ENCODE results near the gene CYTH2.
"Not testable (repeated sequence)": the region's sequence is repeated elsewhere in the genome, so short reads cannot be mapped to it uniquely, and the experiment has no call there.

CYTH2 gene

DNA sequence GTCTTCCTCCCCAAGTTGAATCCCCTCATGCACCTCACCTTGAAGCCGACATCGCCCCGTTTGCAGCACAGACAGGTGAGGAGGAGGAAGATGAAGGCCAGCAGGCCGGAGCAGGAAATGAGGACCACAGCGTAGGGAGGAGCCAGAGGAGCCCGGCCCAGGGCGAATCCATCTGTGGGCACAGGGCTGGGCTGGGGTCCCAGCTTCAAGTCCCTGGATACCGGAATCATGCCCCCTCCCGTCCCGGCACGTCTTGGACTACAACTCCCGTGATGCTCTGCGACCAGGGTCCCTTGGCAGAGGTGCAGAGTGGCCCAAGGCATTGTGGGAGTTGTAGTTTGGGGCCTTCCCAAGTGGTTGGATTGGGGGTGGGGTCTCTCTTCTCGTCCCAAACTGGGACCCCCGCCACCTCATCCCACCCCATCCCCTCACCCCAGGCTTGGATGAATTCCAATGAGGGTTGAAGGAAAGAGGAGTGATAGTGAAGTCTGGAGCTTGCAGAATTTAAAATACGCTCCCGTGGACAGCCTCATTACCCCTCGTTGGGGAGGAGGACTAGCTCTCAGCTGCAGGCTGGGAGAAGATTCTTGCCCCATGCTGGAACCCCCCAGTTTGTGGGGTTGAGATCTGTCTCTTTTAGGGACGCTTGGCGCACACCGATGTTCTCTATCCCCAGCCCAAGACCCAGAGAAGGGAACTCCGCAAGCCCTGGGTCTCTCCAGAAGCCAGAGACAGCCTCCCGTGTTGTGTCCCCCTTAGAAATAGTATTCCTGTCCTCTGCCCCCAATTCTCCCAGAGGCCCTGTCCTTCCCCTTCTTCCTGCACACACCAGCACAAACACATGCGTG, 41.5 kb downstream of the CYTH2 start:
- peak in 1 of 2 donors; percentile 62 for DNase-seq (ENCODE audit: extremely low read depth in 1 of 2, low read depth in 1 of 2)

DNA sequence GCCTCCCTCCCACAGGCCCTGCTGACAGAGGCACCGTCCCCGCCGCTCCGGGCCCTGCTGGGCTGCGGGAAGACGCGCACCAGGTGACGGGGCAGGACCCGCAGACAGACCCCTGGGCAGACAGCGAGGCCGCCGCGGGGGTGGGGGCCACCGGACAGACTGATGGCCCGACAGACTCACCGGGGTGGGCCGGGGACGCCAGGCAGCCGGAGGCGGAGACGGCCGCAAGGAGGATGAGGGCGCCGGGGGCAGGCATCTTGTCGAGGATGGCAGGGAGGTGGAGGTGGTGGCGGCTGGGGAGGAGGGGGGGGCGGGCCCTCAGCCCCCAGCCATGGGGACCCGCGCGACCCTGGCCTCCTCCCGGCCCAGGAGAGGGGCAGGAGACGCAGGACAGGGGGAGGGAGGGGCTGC, 42.2 kb downstream of the CYTH2 start:
- DNase-seq (ENCODE audit: extremely low read depth in 1 of 2, low read depth in 1 of 2) = no peak

GRCh38 chr19:48511800-48512503, 42.8 kb downstream of the CYTH2 start, which contains the start of gene LMTK3:
Gene LMTK3, minus strand, starts transcription at chr19:48511835. Its CDS starts 259 bp downstream, at chr19:48511576.
- peak; percentile 59 to 76 for DNase-seq (ENCODE audit: extremely low read depth in 1 of 2, low read depth in 1 of 2)

GRCh38 chr19:48512504-48513288, 43.5 kb downstream of the CYTH2 start:
- no peak for DNase-seq (ENCODE audit: extremely low read depth in 1 of 2, low read depth in 1 of 2)

DNA sequence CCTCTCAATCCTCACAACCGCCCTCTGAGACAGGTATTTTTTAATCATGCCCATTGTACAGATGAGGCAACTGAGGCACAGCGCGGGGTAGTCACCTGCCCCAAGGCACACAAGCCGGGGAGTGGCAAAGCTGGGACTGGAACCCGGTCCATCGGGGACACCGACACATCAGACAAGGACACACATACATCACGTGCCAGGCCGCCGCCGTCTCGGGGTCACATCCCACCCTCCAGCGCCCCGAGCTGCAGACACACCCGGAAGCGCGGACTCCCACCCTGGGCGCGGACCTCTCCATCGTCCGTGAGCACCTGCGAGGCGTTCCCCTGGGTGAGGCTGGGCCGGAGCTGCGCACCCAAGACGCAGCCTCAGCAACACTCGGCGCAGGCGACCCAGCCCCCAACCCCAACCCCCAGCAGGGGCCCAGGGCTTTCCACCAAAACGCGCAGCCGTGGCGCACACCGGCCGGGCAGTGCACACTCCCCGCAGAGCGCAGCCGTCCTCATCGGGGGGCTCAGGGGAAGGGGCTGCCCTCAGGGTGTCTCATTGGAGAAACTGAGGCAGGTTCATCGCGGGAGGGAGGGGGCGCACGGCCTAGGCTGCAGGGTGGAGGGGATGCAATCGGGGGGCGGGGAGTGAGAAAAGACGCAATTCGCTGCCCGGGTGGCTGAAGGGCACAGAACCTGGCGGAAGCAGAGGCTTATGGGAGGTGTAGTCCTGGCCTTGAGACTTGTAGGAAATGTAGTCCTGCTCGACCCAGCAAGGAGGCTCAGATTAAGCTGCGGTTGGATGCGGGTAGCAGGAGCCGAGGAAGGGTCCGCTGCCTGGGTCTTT, 44.3 kb downstream of the CYTH2 start:
- DNase-seq (ENCODE audit: extremely low read depth in 1 of 2, low read depth in 1 of 2) = peak in 1 of 2 donors; percentile 51

DNA sequence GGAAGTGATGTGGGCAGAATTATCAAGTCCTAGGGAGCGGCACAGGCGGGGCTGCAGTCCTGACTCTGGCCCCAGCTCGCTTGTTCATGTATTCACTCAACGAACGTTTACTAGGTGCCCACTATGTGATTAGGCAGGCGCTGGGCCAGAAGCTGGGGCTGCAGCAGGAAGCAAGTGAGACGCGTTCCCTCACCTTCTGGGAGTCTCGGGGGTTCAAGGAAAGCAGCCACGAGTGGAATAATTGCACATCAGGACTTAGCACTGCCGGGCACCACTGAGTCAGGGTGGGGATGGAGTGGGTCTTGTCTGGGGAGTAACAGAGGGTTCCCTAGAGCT, 44.9 kb downstream of the CYTH2 start:
- DNase-seq (ENCODE audit: extremely low read depth in 1 of 2, low read depth in 1 of 2) = no peak

- DNase-seq (ENCODE audit: extremely low read depth in 1 of 2, low read depth in 1 of 2) = no peak
Measured at GRCh38 chr19:48516536-48516935, 47.4 kb downstream of the CYTH2 start.

GRCh38 chr19:48518207-48518606, 49.0 kb downstream of the CYTH2 start:
- DNase-seq (ENCODE audit: extremely low read depth in 1 of 2, low read depth in 1 of 2) = no peak

GRCh38 chr19:48519426-48519825, 50.3 kb downstream of the CYTH2 start:
- DNase-seq (ENCODE audit: extremely low read depth in 1 of 2, low read depth in 1 of 2) = not testable (repeated sequence)

GRCh38 chr19:48520134-48520533, 51.0 kb downstream of the CYTH2 start:
- no peak for DNase-seq (ENCODE audit: extremely low read depth in 1 of 2, low read depth in 1 of 2)

- DNase-seq (ENCODE audit: extremely low read depth in 1 of 2, low read depth in 1 of 2) = no peak
Measured at GRCh38 chr19:48524221-48524620, 55.1 kb downstream of the CYTH2 start.

GRCh38 chr19:48524732-48525131, 55.6 kb downstream of the CYTH2 start:
- no peak for DNase-seq (ENCODE audit: extremely low read depth in 1 of 2, low read depth in 1 of 2)

DNA sequence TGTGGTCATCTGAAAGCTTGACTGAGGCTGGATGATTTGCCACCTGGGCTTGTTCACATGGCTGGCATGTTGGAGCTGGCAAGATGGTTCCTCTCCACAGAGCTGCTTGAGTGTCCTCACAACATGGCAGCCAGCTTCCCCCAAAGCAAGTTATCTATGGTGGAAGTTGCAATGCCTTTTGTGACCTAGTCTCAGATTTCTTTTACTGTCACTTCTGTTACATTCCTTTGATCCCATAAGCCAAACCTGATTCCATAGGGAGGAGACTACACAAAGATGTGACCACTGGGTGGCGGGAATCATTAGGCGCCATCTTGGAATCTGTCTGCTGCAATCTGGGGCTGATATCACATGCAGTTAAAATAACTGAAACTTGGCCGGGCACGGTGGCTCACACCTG, 60.0 kb downstream of the CYTH2 start:
- DNase-seq (ENCODE audit: extremely low read depth in 1 of 2, low read depth in 1 of 2) = no peak

DNA sequence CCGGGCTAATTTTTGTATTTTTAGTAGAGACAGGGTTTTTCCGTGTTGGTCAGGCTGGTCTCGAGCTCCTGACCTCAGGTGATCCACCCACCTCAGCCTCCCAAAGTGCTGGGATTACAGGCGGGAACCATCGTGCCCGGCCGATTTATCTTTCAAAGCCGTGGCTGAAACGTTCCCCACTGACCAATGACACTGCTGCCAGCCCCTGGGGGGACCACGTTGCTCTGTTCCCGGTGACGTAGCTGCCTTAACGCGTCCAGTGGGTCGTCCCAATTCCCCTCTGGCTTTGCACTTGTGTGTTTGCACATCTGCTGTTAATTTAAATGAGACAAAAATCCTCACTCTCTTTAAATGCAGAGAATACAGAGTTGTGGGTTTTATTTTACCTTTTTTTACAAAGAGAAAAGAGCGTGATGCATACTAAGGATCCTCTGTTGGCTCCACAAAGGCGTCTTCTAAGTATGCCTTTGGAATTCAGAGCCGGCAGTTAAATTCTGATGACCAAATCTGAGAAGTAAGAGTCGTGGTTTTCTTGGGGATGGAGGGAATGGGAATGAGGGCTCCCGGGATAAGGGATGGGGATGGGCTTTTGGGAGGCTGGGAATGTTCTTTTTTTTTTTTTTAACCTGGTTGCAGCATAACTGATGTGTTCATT, 61.0 kb downstream of the CYTH2 start:
- DNase-seq (ENCODE audit: extremely low read depth in 1 of 2, low read depth in 1 of 2) = no peak

GRCh38 chr19:48530770-48531169, 61.6 kb downstream of the CYTH2 start:
- DNase-seq (ENCODE audit: extremely low read depth in 1 of 2, low read depth in 1 of 2) = no peak
